Measurements from ENCODE around the gene NOL12. TPM values are rescaled to one million over a fixed set of nuclear protein-coding genes. Genes with fewer than 3 reads are reported as not detected.

Gene NOL12
- total and polyA plus RNA-seq, 8 donors, result 6.0 to 25.6 (median 10.3) TPM

DNA sequence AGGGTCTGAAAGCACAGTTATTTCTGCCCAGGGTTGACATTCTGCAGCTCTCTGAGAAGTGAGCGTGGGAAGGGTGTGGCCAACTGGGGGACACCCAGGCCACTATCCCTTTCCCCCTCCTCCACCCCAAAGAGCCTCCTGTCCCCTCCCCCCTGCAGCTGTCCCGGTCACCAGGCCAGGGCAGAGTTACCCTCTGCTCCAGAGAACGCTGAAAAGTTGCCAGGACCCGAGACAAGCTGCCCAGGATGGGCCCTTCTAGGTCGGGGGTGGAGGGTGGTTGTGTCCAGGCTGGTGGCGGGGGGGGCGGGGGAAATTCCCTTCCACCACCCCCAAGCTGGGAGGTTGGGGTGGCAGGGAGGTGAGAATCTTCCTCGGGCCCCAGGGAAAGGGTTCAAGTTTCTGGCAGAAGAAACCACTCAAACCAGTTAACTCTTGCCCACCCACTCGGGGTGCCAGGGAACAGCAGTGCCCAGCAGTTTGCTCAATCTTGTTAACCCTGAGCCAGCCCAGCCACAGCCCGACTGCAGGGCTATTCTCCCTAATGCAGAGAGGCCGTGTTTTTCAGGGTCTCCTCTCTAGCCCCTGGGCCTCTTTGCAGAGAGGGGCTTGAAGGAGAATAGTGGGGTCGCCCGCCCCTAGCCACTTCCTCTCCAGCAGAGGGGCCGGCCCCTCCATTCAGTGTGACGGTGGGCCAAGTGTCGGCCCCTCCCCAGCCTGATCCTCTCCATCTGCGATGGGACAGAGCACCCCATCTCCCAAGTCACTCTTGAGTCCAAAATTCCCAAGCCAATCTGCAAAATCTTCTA is 10.0 kb upstream of the NOL12 start:
- FAIRE-seq (no peak), DNase-seq (peak in 4 of 6 donors; percentile 45 to 57 (median 52)), ATAC-seq (peak; percentile 13 to 24 (median 16))
- TF ChIP-seq CTCF (IDR thresholded peaks at IDR 0.05), result no peak
- WGBS, 2 donors, result 22 to 27% methylated on average over 16 of the region's 17 CpGs
- H3K36me3 ChIP-seq, result no peaks in the 10 kb centered on the region
- H3K4me1 ChIP-seq, result peaks cover 0 to 29% (median 14%) of the 10 kb centered on the region in 3 donors
- no peaks in the 10 kb centered on the region for H3K9me3 ChIP-seq
- H3K4me3 ChIP-seq, result peak overlapping the region; percentile 36 to 63 (median 48)
- H3K27me3 ChIP-seq, result no peaks in the 10 kb centered on the region
- peak overlapping the region; percentile 3 to 87 (median 64) for H3K27ac ChIP-seq
- intact Hi-C loops (cut with DNase I), result no loop called here

- peaks cover 0 to 29% (median 14%) of the 10 kb centered on the region in 3 donors for H3K4me1 ChIP-seq
- TF ChIP-seq CTCF (IDR thresholded peaks at IDR 0.05), result no peak
Measured at GRCh38 chr22:37676736-37677492, 9.2 kb upstream of the NOL12 start.

DNA sequence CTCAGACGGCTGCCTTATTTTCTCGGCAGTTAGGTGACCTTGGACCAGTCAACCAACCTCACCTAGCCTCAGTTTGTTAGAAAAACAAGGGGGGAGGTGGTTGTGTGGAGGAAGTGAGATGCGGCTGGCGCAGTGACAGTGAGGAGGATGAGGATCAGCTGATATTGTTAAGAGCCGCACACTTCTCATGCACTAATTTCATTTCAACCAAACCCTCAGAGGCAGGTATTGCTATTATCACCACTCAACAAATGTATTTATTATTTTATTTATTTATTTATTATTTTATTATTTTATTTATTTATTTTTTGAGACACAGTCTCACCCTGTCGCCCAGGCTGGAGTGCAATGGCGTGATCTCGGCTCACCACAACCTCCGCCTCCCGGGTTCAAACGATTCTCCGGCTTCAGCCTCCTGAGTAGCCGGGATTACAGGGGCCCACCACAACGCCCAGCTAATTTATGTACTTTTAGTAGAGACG is 8.6 kb upstream of the NOL12 start:
- Histone ChIP-seq H3K9me3 (no peaks in the 10 kb centered on the region), H3K4me1 (peaks cover 0 to 29% (median 14%) of the 10 kb centered on the region in 3 donors), H3K4me3 (peak overlapping the region; percentile 36 to 63 (median 48)), H3K27ac (peak overlapping the region in 2 of 4 donors; percentile 29 to 87), H3K27me3 (no peaks in the 10 kb centered on the region), H3K36me3 (no peaks in the 10 kb centered on the region)
- DNase-seq (no peak), ATAC-seq (no peak), FAIRE-seq (no peak)
- no peak for TF ChIP-seq CTCF (IDR thresholded peaks at IDR 0.05)
- 47 to 48% methylated on average over 15 of the region's 15 CpGs for whole genome bisulfite sequencing, 2 donors
- intact Hi-C loops (cut with DNase I), result no loop called here

More at GRCh38 chr22:37676736-37677492, 9.2 kb upstream of the NOL12 start:
- ATAC-seq, result peak; percentile 73 to 81 (median 78)
- no peaks in the 10 kb centered on the region for H3K9me3 ChIP-seq
- H3K27me3 ChIP-seq, result no peaks in the 10 kb centered on the region
- no peaks in the 10 kb centered on the region for H3K36me3 ChIP-seq
- intact Hi-C loops (cut with DNase I), result no loop called here
- FAIRE-seq, result no peak
- H3K4me3 ChIP-seq, result peak overlapping the region; percentile 36 to 63 (median 48)
- DNase-seq, result peak; percentile 83 to 87 (median 86)
- WGBS, 2 donors, result 3 to 4% methylated on average over 39 to 42 of the region's 42 CpGs
- H3K27ac ChIP-seq, result peak overlapping the region; percentile 18 to 87 (median 64)

DNA sequence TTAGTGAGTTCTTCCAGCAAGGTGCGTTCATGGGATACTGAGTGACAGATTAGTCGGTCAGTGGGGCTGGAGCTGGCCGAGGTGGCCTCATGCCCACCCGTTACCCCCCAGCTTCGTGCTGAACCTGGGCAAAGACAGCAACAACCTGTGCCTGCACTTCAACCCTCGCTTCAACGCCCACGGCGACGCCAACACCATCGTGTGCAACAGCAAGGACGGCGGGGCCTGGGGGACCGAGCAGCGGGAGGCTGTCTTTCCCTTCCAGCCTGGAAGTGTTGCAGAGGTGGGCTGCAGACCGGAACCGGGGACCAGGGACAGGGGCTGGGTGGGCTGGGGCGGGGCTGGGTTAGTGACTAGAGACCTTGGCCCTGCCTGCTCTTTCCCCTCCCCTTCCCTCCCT is 7.8 kb upstream of the NOL12 start:
- Histone ChIP-seq H3K9me3 (no peaks in the 10 kb centered on the region), H3K27ac (no peak overlapping the region), H3K4me3 (no peak overlapping the region), H3K36me3 (no peaks in the 10 kb centered on the region), H3K27me3 (no peaks in the 10 kb centered on the region), H3K4me1 (peaks cover 0 to 29% (median 14%) of the 10 kb centered on the region in 3 donors)
- FAIRE-seq, result no peak
- intact Hi-C loops (cut with DNase I), result no loop called here
- DNase-seq, result peak in 1 of 6 donors; percentile 33
- ATAC-seq, result no peak
- 67 to 68% methylated on average over 18 of the region's 18 CpGs for WGBS, 2 donors
- TF ChIP-seq CTCF (IDR thresholded peaks at IDR 0.05), result no peak
